ENCODE results near the gene KSR1. TPM values are rescaled to one million over a fixed set of nuclear protein-coding genes. Genes with fewer than 3 reads are reported as not detected.

KSR1 gene
- total and polyA plus RNA-seq, 2 donors (not counting 1 experiment from before 2014, with no cell fraction given): 5.3 to 10.1 TPM

DNA sequence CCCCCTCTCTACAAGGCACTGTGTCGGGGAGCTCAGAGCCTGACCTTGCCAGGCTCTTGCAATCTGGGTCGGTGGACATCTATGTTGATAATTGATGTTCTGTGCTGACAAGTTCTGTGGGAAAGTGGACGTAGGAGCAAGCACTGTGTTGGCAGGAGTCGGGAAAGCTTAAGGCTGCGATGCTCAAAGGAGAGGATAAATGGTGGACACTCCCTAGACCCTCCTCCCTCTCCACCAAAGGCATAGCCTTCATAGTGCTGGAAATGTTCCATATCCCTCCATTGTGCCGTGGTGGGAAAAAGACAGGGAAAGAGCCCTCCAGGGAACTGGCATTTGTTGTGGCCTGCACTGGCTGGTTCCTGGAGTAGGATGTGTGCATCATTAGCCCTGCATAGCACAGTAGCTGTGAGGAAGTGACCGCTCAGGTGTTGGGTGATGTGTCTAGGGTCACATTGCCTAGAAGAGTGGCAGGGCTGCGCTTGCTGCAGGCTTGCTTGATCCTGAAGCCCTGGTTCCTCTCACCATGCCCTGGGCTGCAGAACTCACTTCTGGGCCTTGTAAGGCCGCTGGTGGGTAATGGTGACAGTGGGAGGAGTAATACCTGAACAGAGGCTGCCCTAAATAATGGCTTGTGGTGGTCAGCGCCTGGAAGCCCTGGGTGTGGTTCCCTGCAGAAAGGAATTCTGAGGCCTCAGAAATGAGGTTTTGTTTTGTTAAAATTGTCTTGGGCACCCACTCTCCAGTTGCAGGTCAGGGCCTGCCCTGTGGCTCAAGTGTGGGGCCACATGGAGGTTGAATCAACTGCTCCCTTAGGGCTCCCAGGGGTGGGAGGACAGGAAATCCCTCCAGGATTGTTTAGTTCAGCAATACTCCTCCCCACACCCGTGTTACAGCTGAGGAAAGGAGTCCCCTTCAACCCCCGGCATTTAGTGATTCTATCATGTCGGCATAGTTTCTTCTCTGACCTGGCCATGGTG is 62.6 kb downstream of the KSR1 start:
- no peak overlapping the region for H3K4me3 ChIP-seq (replicated peaks in 1 of 4; ENCODE audit: control extremely low read depth in 1 of 4, insufficient read depth in 1 of 4, low read depth in 3 of 4, low read length in 4 of 4)
- TF ChIP-seq EZH2 (IDR thresholded peaks at IDR 0.05; ENCODE audit: low read length, missing control alignments): no peak
- TF ChIP-seq, protein P1, sequence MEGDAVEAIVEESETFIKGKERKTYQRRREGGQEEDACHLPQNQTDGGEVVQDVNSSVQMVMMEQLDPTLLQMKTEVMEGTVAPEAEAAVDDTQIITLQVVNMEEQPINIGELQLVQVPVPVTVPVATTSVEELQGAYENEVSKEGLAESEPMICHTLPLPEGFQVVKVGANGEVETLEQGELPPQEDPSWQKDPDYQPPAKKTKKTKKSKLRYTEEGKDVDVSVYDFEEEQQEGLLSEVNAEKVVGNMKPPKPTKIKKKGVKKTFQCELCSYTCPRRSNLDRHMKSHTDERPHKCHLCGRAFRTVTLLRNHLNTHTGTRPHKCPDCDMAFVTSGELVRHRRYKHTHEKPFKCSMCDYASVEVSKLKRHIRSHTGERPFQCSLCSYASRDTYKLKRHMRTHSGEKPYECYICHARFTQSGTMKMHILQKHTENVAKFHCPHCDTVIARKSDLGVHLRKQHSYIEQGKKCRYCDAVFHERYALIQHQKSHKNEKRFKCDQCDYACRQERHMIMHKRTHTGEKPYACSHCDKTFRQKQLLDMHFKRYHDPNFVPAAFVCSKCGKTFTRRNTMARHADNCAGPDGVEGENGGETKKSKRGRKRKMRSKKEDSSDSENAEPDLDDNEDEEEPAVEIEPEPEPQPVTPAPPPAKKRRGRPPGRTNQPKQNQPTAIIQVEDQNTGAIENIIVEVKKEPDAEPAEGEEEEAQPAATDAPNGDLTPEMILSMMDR (conservative IDR thresholded peaks at IDR 0.05 in 1 of 2, IDR thresholded peaks at IDR 0.05 in 1 of 2; ENCODE audit: low read depth in 1 of 2, low read length in 2 of 2): no peak
- H3K4me1 ChIP-seq (ENCODE audit: control insufficient read depth, extremely low read depth, insufficient read depth, low read length): no peaks in the 10 kb centered on the region
- no peak for DNase-seq (ENCODE audit: low read depth in 2 of 2)
- no peak overlapping the region for H2AFZ ChIP-seq (ENCODE audit: low read length)
- H3K27ac ChIP-seq (ENCODE audit: insufficient read depth, low read length): no peak overlapping the region
- H3K36me3 ChIP-seq (ENCODE audit: control insufficient read depth, insufficient read depth, low read length): no peaks in the 10 kb centered on the region
- no peak overlapping the region for H3K9ac ChIP-seq (ENCODE audit: insufficient read depth, low read length)
- H3K9me3 ChIP-seq (ENCODE audit: control insufficient read depth, insufficient read depth, low read depth, low read length): no peaks in the 10 kb centered on the region
- no peaks in the 10 kb centered on the region for H3K27me3 ChIP-seq (ENCODE audit: control insufficient read depth, insufficient read depth, low read length)
- H4K20me1 ChIP-seq (ENCODE audit: control insufficient read depth, extremely low read depth, insufficient read depth, low read length): no peaks in the 10 kb centered on the region
- H3K79me2 ChIP-seq (ENCODE audit: control insufficient read depth, insufficient read depth, low read length): no peaks in the 10 kb centered on the region
- H3K4me2 ChIP-seq (ENCODE audit: extremely low read depth, insufficient read depth, low read length): no peak overlapping the region

DNA sequence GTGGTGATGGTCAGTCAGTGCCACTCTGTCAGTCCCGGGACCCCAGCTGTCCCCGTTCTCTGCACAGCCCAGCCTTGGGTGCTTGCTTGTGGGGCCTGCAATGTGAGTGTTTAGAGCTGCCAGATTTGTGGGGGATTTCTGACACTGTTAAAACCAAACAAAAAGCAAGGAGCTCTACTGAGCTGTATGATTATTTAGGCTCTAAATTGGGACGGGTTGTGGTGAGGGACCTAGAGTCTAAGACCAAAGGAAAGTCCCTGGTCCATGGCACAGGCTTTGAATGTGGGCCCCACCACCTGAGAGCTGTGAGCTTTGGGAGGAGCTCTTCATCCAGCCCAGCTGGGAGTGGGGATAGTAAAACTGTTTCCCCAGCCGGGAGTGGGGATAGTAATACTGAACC is 63.3 kb downstream of the KSR1 start:
- no peak for DNase-seq (ENCODE audit: low read depth in 2 of 2)
- no peak overlapping the region for H2AFZ ChIP-seq (ENCODE audit: low read length)
- no peaks in the 10 kb centered on the region for H3K36me3 ChIP-seq (ENCODE audit: control insufficient read depth, insufficient read depth, low read length)
- no peak overlapping the region for H3K4me2 ChIP-seq (ENCODE audit: extremely low read depth, insufficient read depth, low read length)
- H3K4me3 ChIP-seq (replicated peaks in 1 of 4; ENCODE audit: control extremely low read depth in 1 of 4, insufficient read depth in 1 of 4, low read depth in 3 of 4, low read length in 4 of 4): no peak overlapping the region
- H3K4me1 ChIP-seq (ENCODE audit: control insufficient read depth, extremely low read depth, insufficient read depth, low read length): no peaks in the 10 kb centered on the region
- H4K20me1 ChIP-seq (ENCODE audit: control insufficient read depth, extremely low read depth, insufficient read depth, low read length): no peaks in the 10 kb centered on the region
- H3K9ac ChIP-seq (ENCODE audit: insufficient read depth, low read length): no peak overlapping the region
- no peaks in the 10 kb centered on the region for H3K27me3 ChIP-seq (ENCODE audit: control insufficient read depth, insufficient read depth, low read length)
- no peaks in the 10 kb centered on the region for H3K79me2 ChIP-seq (ENCODE audit: control insufficient read depth, insufficient read depth, low read length)
- no peak overlapping the region for H3K27ac ChIP-seq (ENCODE audit: insufficient read depth, low read length)
- no peak for TF ChIP-seq EZH2 (IDR thresholded peaks at IDR 0.05; ENCODE audit: low read length, missing control alignments)
- TF ChIP-seq, protein P1 (conservative IDR thresholded peaks at IDR 0.05 in 1 of 2, IDR thresholded peaks at IDR 0.05 in 1 of 2; ENCODE audit: low read depth in 1 of 2, low read length in 2 of 2): no peak
- no peaks in the 10 kb centered on the region for H3K9me3 ChIP-seq (ENCODE audit: control insufficient read depth, insufficient read depth, low read depth, low read length)

DNA sequence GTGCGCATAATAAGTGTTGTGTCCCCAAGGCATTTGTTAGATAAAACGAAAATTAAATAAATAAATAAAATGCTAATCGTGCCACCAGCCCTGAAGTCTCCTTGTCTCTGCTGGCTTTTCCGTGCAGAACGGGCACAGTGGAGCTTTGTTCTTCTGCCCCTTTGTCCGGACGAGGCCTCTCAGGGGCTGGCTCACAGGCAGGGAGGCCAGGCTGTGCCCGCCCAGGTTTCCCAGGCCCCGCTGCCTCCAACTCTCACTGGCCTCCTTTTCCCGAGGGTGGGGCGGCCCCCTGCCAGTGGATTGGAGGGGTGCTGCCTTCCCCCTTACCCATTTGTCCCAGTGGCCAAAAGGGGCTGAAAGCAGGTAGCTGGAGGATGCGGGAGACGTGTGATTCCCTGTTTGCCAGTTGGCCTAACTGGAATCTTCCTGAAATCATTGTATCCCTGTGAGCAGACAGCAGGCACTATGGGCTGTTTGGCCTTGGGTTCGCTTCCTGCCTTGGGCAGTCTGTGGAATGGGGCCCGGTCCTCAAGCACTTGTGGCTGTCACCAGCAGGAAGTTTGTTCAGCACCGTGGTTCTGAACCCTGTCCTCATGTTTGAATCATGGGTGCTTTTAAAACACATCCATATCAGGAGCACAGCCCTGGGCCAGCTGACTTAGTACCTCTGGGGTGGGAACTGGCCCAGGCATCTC is 64.4 kb downstream of the KSR1 start:
- Histone ChIP-seq H3K36me3 (ENCODE audit: control insufficient read depth, insufficient read depth, low read length) (no peaks in the 10 kb centered on the region), H2AFZ (ENCODE audit: low read length) (no peak overlapping the region), H3K79me2 (ENCODE audit: control insufficient read depth, insufficient read depth, low read length) (no peaks in the 10 kb centered on the region), H3K9me3 (ENCODE audit: control insufficient read depth, insufficient read depth, low read depth, low read length) (no peaks in the 10 kb centered on the region), H3K4me2 (ENCODE audit: extremely low read depth, insufficient read depth, low read length) (no peak overlapping the region), H3K4me1 (ENCODE audit: control insufficient read depth, extremely low read depth, insufficient read depth, low read length) (no peaks in the 10 kb centered on the region), H3K27ac (ENCODE audit: insufficient read depth, low read length) (no peak overlapping the region), H3K27me3 (ENCODE audit: control insufficient read depth, insufficient read depth, low read length) (no peaks in the 10 kb centered on the region), H4K20me1 (ENCODE audit: control insufficient read depth, extremely low read depth, insufficient read depth, low read length) (no peaks in the 10 kb centered on the region), H3K9ac (ENCODE audit: insufficient read depth, low read length) (no peak overlapping the region), H3K4me3 (replicated peaks in 1 of 4; ENCODE audit: control extremely low read depth in 1 of 4, insufficient read depth in 1 of 4, low read depth in 3 of 4, low read length in 4 of 4) (no peak overlapping the region)
- TF ChIP-seq, protein P1 (conservative IDR thresholded peaks at IDR 0.05 in 1 of 2, IDR thresholded peaks at IDR 0.05 in 1 of 2; ENCODE audit: low read depth in 1 of 2, low read length in 2 of 2): no peak
- no peak for TF ChIP-seq EZH2 (IDR thresholded peaks at IDR 0.05; ENCODE audit: low read length, missing control alignments)
- DNase-seq (ENCODE audit: low read depth in 2 of 2): no peak
